Suprapubic skin (tissue), 4 donors: ENCODE measurements around the gene VTI1A. TPM values are rescaled to one million over a fixed set of nuclear protein-coding genes. Genes with fewer than 3 reads are reported as not detected.
"Not testable (repeated sequence)": the region's sequence is repeated elsewhere in the genome, so short reads cannot be mapped to it uniquely, and the experiment has no call there.

Experiments
- DNase-seq, 2 donors: peaks; one replicate each; pipeline ENCODE4 v3.0.0-alpha.2; 2019; ENCODE audit warnings: low spot score in 2 of 2
- H3K27ac ChIP-seq: fragments of 200-600 bp; sonication (generic); one replicate; pipeline ENCODE4 v1.5.1; 2019
- H3K27me3 ChIP-seq: fragments of 200-600 bp; sonication (generic); one replicate; pipeline ENCODE4 v1.5.1; 2019
- H3K36me3 ChIP-seq: fragments of 200-600 bp; sonication (generic); one replicate; pipeline ENCODE4 v1.5.1; 2019
- H3K4me1 ChIP-seq: fragments of 200-600 bp; sonication (generic); one replicate; pipeline ENCODE4 v1.5.1; 2019
- H3K4me3 ChIP-seq: fragments of 200-600 bp; sonication (generic); one replicate; pipeline ENCODE4 v1.5.1; 2019; ENCODE audit warnings: mild to moderate bottlenecking
- H3K9me3 ChIP-seq: fragments of 200-600 bp; sonication (generic); one replicate; pipeline ENCODE4 v1.5.1; 2019
- CTCF ChIP-seq, 2 donors: fragments of 200-600 bp in 1 of 2; fragments of 450-650 bp in 1 of 2; sonication (generic) in 1 of 2; IDR thresholded peaks; one replicate each; pipeline ENCODE4 v1.5.1; 2016 to 2019; ENCODE audit warnings: antibody characterized with exemption in 2 of 2, mild to moderate bottlenecking in 1 of 2, moderate library complexity in 1 of 2
- EP300 ChIP-seq: sonication (generic); formaldehyde crosslinking; IDR thresholded peaks from one replicate; pipeline ENCODE4 v1.6.1; 2017; ENCODE audit warnings: antibody characterized with exemption
- POLR2A ChIP-seq, 2 donors: fragments of 450-650 bp; IDR thresholded peaks; one replicate each; pipeline ENCODE4 v1.6.1; 2017; ENCODE audit warnings: antibody characterized with exemption in 2 of 2, mild to moderate bottlenecking in 2 of 2, moderate library complexity in 2 of 2
- POLR2AphosphoS5 ChIP-seq, 3 donors: sonication (generic); formaldehyde crosslinking; IDR thresholded peaks; one replicate each; pipeline ENCODE4 v1.6.1; 2017; ENCODE audit warnings: antibody characterized with exemption in 3 of 3
- WGBS: methylation state at CpG from one replicate; pipeline ENCODE4 v1.1.5; 2018; 5-methylcytosine and 5-hydroxymethylcytosine counted together
- total RNA-seq, 4 donors: library from RNA; depleted of rRNA; stranded (reverse); fragments of >200 nt; gene quantifications; one replicate each; pipeline ENCODE4 v1.1.0, GENCODE V29; 2016

VTI1A gene
- total RNA-seq, 4 donors from 2014 or later = 43.0 to 81.0 (median 49.2) TPM

GRCh38 chr10:112454910-112455779 lies 8.1 kb downstream of the VTI1A start:
- WGBS = 74% methylated on average over 2 of the region's 3 CpGs
- Histone ChIP-seq H3K4me1 (no peaks in the 10 kb centered on the region), H3K27me3 (no peaks in the 10 kb centered on the region), H3K36me3 (no peaks in the 10 kb centered on the region), H3K27ac (no peak overlapping the region), H3K9me3 (no peaks in the 10 kb centered on the region), H3K4me3 (no peak overlapping the region)
- DNase-seq = no peak
- TF ChIP-seq EP300 (no peak), POLR2AphosphoS5 (IDR thresholded peaks at IDR 0.05) (no peak), POLR2A (IDR thresholded peaks at IDR 0.05) (no peak)

- TF ChIP-seq CTCF (IDR thresholded peaks at IDR 0.05) (no peak), POLR2A (IDR thresholded peaks at IDR 0.05) (no peak), EP300 (no peak), POLR2AphosphoS5 (IDR thresholded peaks at IDR 0.05) (no peak)
- no peak overlapping the region for H3K4me3 ChIP-seq
- 96% methylated on average over 2 of the region's 2 CpGs for WGBS
- H3K9me3 ChIP-seq = no peaks in the 10 kb centered on the region
- no peak for DNase-seq
- no peaks in the 10 kb centered on the region for H3K27me3 ChIP-seq
- peaks cover 4% of the 10 kb centered on the region for H3K36me3 ChIP-seq
- H3K4me1 ChIP-seq = no peaks in the 10 kb centered on the region
- no peak overlapping the region for H3K27ac ChIP-seq
Observed at GRCh38 chr10:112456533-112456932, 9.5 kb downstream of the VTI1A start.

- no peaks in the 10 kb centered on the region for H3K27me3 ChIP-seq
- no peaks in the 10 kb centered on the region for H3K9me3 ChIP-seq
- no peak overlapping the region for H3K27ac ChIP-seq
- H3K36me3 ChIP-seq = peaks cover 15% of the 10 kb centered on the region
- DNase-seq = no peak
- H3K4me3 ChIP-seq = no peak overlapping the region
- H3K4me1 ChIP-seq = no peaks in the 10 kb centered on the region
- TF ChIP-seq POLR2A (IDR thresholded peaks at IDR 0.05) (no peak), CTCF (IDR thresholded peaks at IDR 0.05) (no peak), POLR2AphosphoS5 (IDR thresholded peaks at IDR 0.05) (no peak), EP300 (no peak)
- 96% methylated on average over 2 of the region's 2 CpGs for WGBS
Observed at GRCh38 chr10:112460366-112460765, 13.4 kb downstream of the VTI1A start.

- H3K27ac ChIP-seq = no peak overlapping the region
- peaks cover 24% of the 10 kb centered on the region for H3K36me3 ChIP-seq
- H3K27me3 ChIP-seq = no peaks in the 10 kb centered on the region
- TF ChIP-seq EP300 = no peak
- H3K9me3 ChIP-seq = no peaks in the 10 kb centered on the region
- DNase-seq = no peak
- H3K4me3 ChIP-seq = no peak overlapping the region
- WGBS = 97% methylated on average over 4 of the region's 4 CpGs
- no peaks in the 10 kb centered on the region for H3K4me1 ChIP-seq
Observed at GRCh38 chr10:112461029-112461887, 14.2 kb downstream of the VTI1A start.

- not testable (repeated sequence) for H3K9me3 ChIP-seq
- peaks cover 42% of the 10 kb centered on the region for H3K36me3 ChIP-seq
- WGBS = 96% methylated on average over 5 of the region's 5 CpGs
Observed at GRCh38 chr10:112464074-112464473, 17.1 kb downstream of the VTI1A start.

GRCh38 chr10:112465299-112465883 lies 18.4 kb downstream of the VTI1A start:
- no peak overlapping the region for H3K27ac ChIP-seq
- no peaks in the 10 kb centered on the region for H3K9me3 ChIP-seq
- peaks cover 42% of the 10 kb centered on the region for H3K36me3 ChIP-seq
- 95% methylated on average over 3 of the region's 3 CpGs for WGBS
- no peak for DNase-seq
- TF ChIP-seq CTCF (IDR thresholded peaks at IDR 0.05) (no peak), EP300 (no peak), POLR2AphosphoS5 (IDR thresholded peaks at IDR 0.05) (no peak), POLR2A (IDR thresholded peaks at IDR 0.05) (no peak)
- no peak overlapping the region for H3K4me3 ChIP-seq
- no peaks in the 10 kb centered on the region for H3K27me3 ChIP-seq
- no peaks in the 10 kb centered on the region for H3K4me1 ChIP-seq

More at GRCh38 chr10:112464074-112464473, 17.1 kb downstream of the VTI1A start:
- not testable (repeated sequence) for DNase-seq, H3K27ac ChIP-seq, H3K27me3 ChIP-seq, H3K4me3 ChIP-seq, H3K4me1 ChIP-seq
